Measurements from ENCODE around the gene PAX7. TPM values are rescaled to one million over a fixed set of nuclear protein-coding genes. Genes with fewer than 3 reads are reported as not detected.

The PAX7 gene
- total RNA-seq, 2 donors from 2014 or later = 0.32 TPM; not detected in 1

GRCh38 chr1:18602533-18603211 is 28.0 kb upstream of the PAX7 start:
- DNase-seq (ENCODE audit: low spot score) = no peak
- H3K27ac ChIP-seq = no peak overlapping the region
- peaks cover 3% of the 10 kb centered on the region for H3K4me1 ChIP-seq (replicated peaks)
- no peaks in the 10 kb centered on the region for H3K36me3 ChIP-seq
- H3K27me3 ChIP-seq (replicated peaks; ENCODE audit: insufficient read depth) = no peaks in the 10 kb centered on the region
- intact Hi-C loops (cut with DNase I) = no loop called here
- H3K4me3 ChIP-seq = no peak overlapping the region
- no peaks in the 10 kb centered on the region for H3K9me3 ChIP-seq
- 77% methylated on average over 4 of the region's 5 CpGs for WGBS
- TF ChIP-seq POLR2AphosphoS5 (IDR thresholded peaks at IDR 0.05) = no peak
- TF ChIP-seq POLR2A (IDR thresholded peaks at IDR 0.05) = no peak
- no peak for TF ChIP-seq CTCF (IDR thresholded peaks at IDR 0.05)

- no peak for DNase-seq (ENCODE audit: low spot score)
- no peaks in the 10 kb centered on the region for H3K9me3 ChIP-seq
- 75% methylated on average over 13 of the region's 13 CpGs for WGBS
- no peaks in the 10 kb centered on the region for H3K36me3 ChIP-seq
- H3K27ac ChIP-seq = no peak overlapping the region
- TF ChIP-seq POLR2AphosphoS5 (IDR thresholded peaks at IDR 0.05) (no peak), POLR2A (IDR thresholded peaks at IDR 0.05) (no peak), CTCF (IDR thresholded peaks at IDR 0.05) (no peak)
- intact Hi-C loops (cut with DNase I) = no loop called here
- H3K4me3 ChIP-seq = no peak overlapping the region
- H3K27me3 ChIP-seq (replicated peaks; ENCODE audit: insufficient read depth) = no peaks in the 10 kb centered on the region
- peaks cover 3% of the 10 kb centered on the region for H3K4me1 ChIP-seq (replicated peaks)
Measured at GRCh38 chr1:18603212-18603852, 27.3 kb upstream of the PAX7 start.

GRCh38 chr1:18606443-18607288 is 24.0 kb upstream of the PAX7 start:
- no peak for DNase-seq (ENCODE audit: low spot score)
- no peaks in the 10 kb centered on the region for H3K9me3 ChIP-seq
- H3K36me3 ChIP-seq = no peaks in the 10 kb centered on the region
- H3K27ac ChIP-seq = no peak overlapping the region
- no peaks in the 10 kb centered on the region for H3K4me1 ChIP-seq (replicated peaks)
- 50% methylated on average over 19 of the region's 19 CpGs for WGBS
- intact Hi-C loops (cut with DNase I) = no loop called here
- H3K27me3 ChIP-seq (replicated peaks; ENCODE audit: insufficient read depth) = peaks cover 3% of the 10 kb centered on the region
- no peak overlapping the region for H3K4me3 ChIP-seq
- TF ChIP-seq POLR2AphosphoS5 (IDR thresholded peaks at IDR 0.05) (no peak), CTCF (IDR thresholded peaks at IDR 0.05) (no peak), POLR2A (IDR thresholded peaks at IDR 0.05) (no peak)

- peaks cover 3% of the 10 kb centered on the region for H3K27me3 ChIP-seq (replicated peaks; ENCODE audit: insufficient read depth)
Measured at GRCh38 chr1:18607289-18607760, 23.3 kb upstream of the PAX7 start.

More at GRCh38 chr1:18607289-18607760, 23.3 kb upstream of the PAX7 start:
- intact Hi-C loops (cut with DNase I) = no loop called here
- 54% methylated on average over 7 of the region's 7 CpGs for WGBS
- no peak overlapping the region for H3K27ac ChIP-seq
- no peak for TF ChIP-seq CTCF (IDR thresholded peaks at IDR 0.05)
- H3K9me3 ChIP-seq = no peaks in the 10 kb centered on the region
- no peaks in the 10 kb centered on the region for H3K36me3 ChIP-seq
- H3K4me1 ChIP-seq (replicated peaks) = no peaks in the 10 kb centered on the region
- no peak overlapping the region for H3K4me3 ChIP-seq
- no peak for DNase-seq (ENCODE audit: low spot score)

Measured in prostate gland (tissue), 2 donors.